ENCODE measurements around the gene DGAT2L6. TPM values are rescaled to one million over a fixed set of nuclear protein-coding genes. Genes with fewer than 3 reads are reported as not detected.

Gene DGAT2L6
- total RNA-seq, 3 donors from 2014 or later (not counting 1 experiment from before 2014, with no cell fraction given) = not detected

GRCh38 chrX:70132224-70132623 is 45.1 kb upstream of the DGAT2L6 start:
- DNase-seq (peak in 1 of 2 donors; percentile 15), ATAC-seq (no peak)
- Mint-ChIP-seq H3K27me3 (ENCODE audit: low read depth in 2 of 2) (peaks cover 0 to 11% of the 10 kb centered on the region in 2 donors), H3K36me3 (no peaks in the 10 kb centered on the region), H3K4me3 (no peak overlapping the region), H3K27ac (peak overlapping the region; percentile 93 to 97), H3K4me1 (peaks cover 18 to 29% of the 10 kb centered on the region in 2 donors), H3K9me3 (no peaks in the 10 kb centered on the region)
- H3K36me3 ChIP-seq (ENCODE audit: control insufficient read depth, insufficient read depth, low read length) = no peaks in the 10 kb centered on the region
- no peaks in the 10 kb centered on the region for H3K27me3 ChIP-seq (ENCODE audit: control insufficient read depth, insufficient read depth, low read length)
- intact Hi-C loops (cut with micrococcal nuclease) = loop anchor here (5.0 kb wide), 1 partner anchor 300 kb away; no protein-coding TSS in a partner anchor
- WGBS (ENCODE audit: insufficient coverage) = 72% methylated on average over 3 of the region's 4 CpGs
- peaks cover 11% of the 10 kb centered on the region for H3K4me1 ChIP-seq (ENCODE audit: control insufficient read depth, insufficient read depth, low read length)
- H3K27ac ChIP-seq (ENCODE audit: low read length) = peak overlapping the region; percentile 92
- H3K9me3 ChIP-seq (ENCODE audit: control insufficient read depth, insufficient read depth, low read length) = no peaks in the 10 kb centered on the region
- no peak overlapping the region for H3K4me3 ChIP-seq (ENCODE audit: low read length)
- no peak for TF ChIP-seq CTCF (IDR thresholded peaks at IDR 0.05)

- no peak for TF ChIP-seq CTCF (IDR thresholded peaks at IDR 0.05)
- intact Hi-C loops (cut with micrococcal nuclease) = loop anchor here (5.0 kb wide), 1 partner anchor 299 kb away; no protein-coding TSS in a partner anchor
- DNase-seq (no peak), ATAC-seq (no peak)
- no peaks in the 10 kb centered on the region for H3K27me3 ChIP-seq (ENCODE audit: control insufficient read depth, insufficient read depth, low read length)
- Mint-ChIP-seq H3K9me3 (no peaks in the 10 kb centered on the region), H3K27me3 (ENCODE audit: low read depth in 2 of 2) (peaks cover 0 to 11% of the 10 kb centered on the region in 2 donors), H3K27ac (peak overlapping the region; percentile 93 to 97), H3K4me3 (peak overlapping the region; percentile 97), H3K4me1 (peaks cover 18 to 32% of the 10 kb centered on the region in 2 donors), H3K36me3 (no peaks in the 10 kb centered on the region)
- H3K27ac ChIP-seq (ENCODE audit: low read length) = peak overlapping the region; percentile 92
- no peaks in the 10 kb centered on the region for H3K36me3 ChIP-seq (ENCODE audit: control insufficient read depth, insufficient read depth, low read length)
- no peaks in the 10 kb centered on the region for H3K9me3 ChIP-seq (ENCODE audit: control insufficient read depth, insufficient read depth, low read length)
- peak overlapping the region; percentile 81 for H3K4me3 ChIP-seq (ENCODE audit: low read length)
- H3K4me1 ChIP-seq (ENCODE audit: control insufficient read depth, insufficient read depth, low read length) = peaks cover 11% of the 10 kb centered on the region
- 1% methylated on average over 8 of the region's 8 CpGs for WGBS (ENCODE audit: insufficient coverage)
These were observed 44.4 kb upstream of the DGAT2L6 start for GRCh38 chrX:70132877-70133302.

GRCh38 chrX:70133303-70134115 is 43.8 kb upstream of the DGAT2L6 start, which contains the start of gene IGBP1:
TSS of gene IGBP1 (plus strand) at chrX:70133447. CDS start at chrX:70133948, 501 bp downstream.
- Histone ChIP-seq H3K4me1 (ENCODE audit: control insufficient read depth, insufficient read depth, low read length) (peaks cover 11% of the 10 kb centered on the region), H3K27me3 (ENCODE audit: control insufficient read depth, insufficient read depth, low read length) (no peaks in the 10 kb centered on the region), H3K9me3 (ENCODE audit: control insufficient read depth, insufficient read depth, low read length) (no peaks in the 10 kb centered on the region), H3K27ac (ENCODE audit: low read length) (peak within 1 kb of the TSS; percentile 92), H3K36me3 (ENCODE audit: control insufficient read depth, insufficient read depth, low read length) (no peaks in the 10 kb centered on the region), H3K4me3 (ENCODE audit: low read length) (peak within 1 kb of the TSS; percentile 81)
- Mint-ChIP-seq H3K9me3 (no peaks in the 10 kb centered on the region), H3K36me3 (no peaks in the 10 kb centered on the region), H3K27me3 (ENCODE audit: low read depth in 2 of 2) (peaks cover 0 to 7% of the 10 kb centered on the region in 2 donors), H3K4me1 (peaks cover 18 to 32% of the 10 kb centered on the region in 2 donors), H3K4me3 (peak within 1 kb of the TSS; percentile 97), H3K27ac (peak within 1 kb of the TSS; percentile 93 to 97)
- intact Hi-C loops (cut with micrococcal nuclease) = loop anchor here (5.0 kb wide), 1 partner anchor 299 kb away; no protein-coding TSS in a partner anchor
- WGBS (ENCODE audit: insufficient coverage) = under 1% methylated on average over 59 of the region's 59 CpGs
- ATAC-seq (peak; percentile 84 to 94 (median 87)), DNase-seq (peak; percentile 57 to 91)
- TF ChIP-seq CTCF (IDR thresholded peaks at IDR 0.05) = peak; percentile 48

Measured in natural killer cell (primary cell).